ENCODE data around the gene CNOT6. TPM values are rescaled to one million over a fixed set of nuclear protein-coding genes. Genes with fewer than 3 reads are reported as not detected.
A peak's percentile ranks its signal among the peaks of the same experiment; 100 is the strongest.

CNOT6 gene
- total RNA-seq, 1 donor from 2014 or later = 41.7 TPM

DNA sequence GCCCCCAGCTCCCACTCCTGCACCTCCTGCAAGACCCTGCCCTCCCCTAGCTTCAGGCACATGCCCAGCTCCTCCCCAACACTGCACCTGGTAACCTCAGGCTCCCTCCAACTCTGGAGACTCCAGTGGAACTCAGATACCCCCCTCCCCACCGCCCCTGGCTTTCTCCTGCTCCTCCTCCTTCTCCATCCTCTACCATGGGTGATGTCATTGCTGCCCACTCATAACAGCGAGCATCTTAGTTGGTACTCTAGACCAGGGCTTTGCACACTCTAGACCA lies 24.7 kb upstream of the CNOT6 start:
- Mint-ChIP-seq H3K9me3 (ENCODE audit: unreplicated experiment) (peaks cover 2% of the 10 kb centered on the region), H3K4me1 (ENCODE audit: low read depth, unreplicated experiment) (peaks cover 2% of the 10 kb centered on the region), H3K27me3 (ENCODE audit: low read depth, unreplicated experiment) (peaks cover 43% of the 10 kb centered on the region), H3K4me3 (ENCODE audit: unreplicated experiment) (no peak overlapping the region), H3K27ac (ENCODE audit: unreplicated experiment) (no peak overlapping the region), H3K36me3 (ENCODE audit: low read depth, unreplicated experiment) (no peaks in the 10 kb centered on the region)
- H3K4me2 ChIP-seq (ENCODE audit: low read length) = no peak overlapping the region
- no peaks in the 10 kb centered on the region for H4K20me1 ChIP-seq (ENCODE audit: insufficient read depth, low read length)
- H3K9me3 ChIP-seq (ENCODE audit: insufficient read depth, low read depth, low read length) = no peaks in the 10 kb centered on the region
- FAIRE-seq (no peak), DNase-seq (ENCODE audit: low read depth) (no peak)
- no peaks in the 10 kb centered on the region for H3K79me2 ChIP-seq (ENCODE audit: insufficient read depth, low read length)
- no peak overlapping the region for H3K9ac ChIP-seq (ENCODE audit: low read length)
- no peak overlapping the region for H2AFZ ChIP-seq (ENCODE audit: low read depth, low read length)
- TF ChIP-seq CTCF (IDR thresholded peaks at IDR 0.05; ENCODE audit: insufficient read depth, low read depth, low read length) (no peak), EZH2 (IDR thresholded peaks at IDR 0.05; ENCODE audit: insufficient read depth, low read length) (no peak)
- H3K4me1 ChIP-seq (ENCODE audit: insufficient read depth, low read length) = no peaks in the 10 kb centered on the region
- H3K27ac ChIP-seq (ENCODE audit: low read depth, low read length) = no peak overlapping the region
- no peaks in the 10 kb centered on the region for H3K36me3 ChIP-seq (ENCODE audit: insufficient read depth, low read length)
- H3K27me3 ChIP-seq (ENCODE audit: insufficient read depth, low read length) = no peaks in the 10 kb centered on the region
- no peak overlapping the region for H3K4me3 ChIP-seq (ENCODE audit: insufficient read depth, low read depth, low read length)

DNA sequence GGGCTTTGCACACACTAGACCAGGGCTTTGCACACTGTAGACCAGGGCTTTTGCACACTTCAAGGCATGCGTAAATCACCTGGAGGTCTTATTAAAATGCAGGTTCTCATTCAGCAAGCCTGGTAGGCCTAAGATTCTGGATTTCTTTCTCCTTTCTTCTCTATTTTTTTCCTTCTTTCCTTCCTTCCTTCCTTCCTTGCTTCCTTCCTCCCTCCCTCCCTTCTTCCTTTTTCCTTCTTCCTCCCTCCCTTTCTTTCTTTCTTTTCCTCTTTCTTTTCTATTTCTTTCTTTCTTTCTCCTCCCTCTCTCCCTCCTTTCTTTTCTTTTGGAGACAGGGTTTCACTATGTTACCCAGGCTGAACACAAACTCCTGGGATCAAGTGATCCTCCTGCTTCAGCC lies 24.3 kb upstream of the CNOT6 start:
- Mint-ChIP-seq H3K27me3 (ENCODE audit: low read depth, unreplicated experiment) (peaks cover 43% of the 10 kb centered on the region), H3K4me1 (ENCODE audit: low read depth, unreplicated experiment) (peaks cover 2% of the 10 kb centered on the region), H3K36me3 (ENCODE audit: low read depth, unreplicated experiment) (no peaks in the 10 kb centered on the region), H3K27ac (ENCODE audit: unreplicated experiment) (no peak overlapping the region), H3K4me3 (ENCODE audit: unreplicated experiment) (peak overlapping the region; percentile 28), H3K9me3 (ENCODE audit: unreplicated experiment) (no peaks in the 10 kb centered on the region)
- Histone ChIP-seq H3K4me1 (ENCODE audit: insufficient read depth, low read length) (no peaks in the 10 kb centered on the region), H4K20me1 (ENCODE audit: insufficient read depth, low read length) (no peaks in the 10 kb centered on the region), H3K9ac (ENCODE audit: low read length) (no peak overlapping the region), H3K27me3 (ENCODE audit: insufficient read depth, low read length) (no peaks in the 10 kb centered on the region), H2AFZ (ENCODE audit: low read depth, low read length) (no peak overlapping the region), H3K9me3 (ENCODE audit: insufficient read depth, low read depth, low read length) (no peaks in the 10 kb centered on the region), H3K79me2 (ENCODE audit: insufficient read depth, low read length) (no peaks in the 10 kb centered on the region), H3K27ac (ENCODE audit: low read depth, low read length) (no peak overlapping the region), H3K36me3 (ENCODE audit: insufficient read depth, low read length) (no peaks in the 10 kb centered on the region), H3K4me2 (ENCODE audit: low read length) (no peak overlapping the region), H3K4me3 (ENCODE audit: insufficient read depth, low read depth, low read length) (no peak overlapping the region)
- no peak for TF ChIP-seq CTCF (IDR thresholded peaks at IDR 0.05; ENCODE audit: insufficient read depth, low read depth, low read length)
- no peak for DNase-seq (ENCODE audit: low read depth)
- no peak for FAIRE-seq

GRCh38 chr5:180470361-180470760 lies 23.8 kb upstream of the CNOT6 start:
- H3K4me3 ChIP-seq (ENCODE audit: insufficient read depth, low read depth, low read length) = no peak overlapping the region
- H3K36me3 ChIP-seq (ENCODE audit: insufficient read depth, low read length) = no peaks in the 10 kb centered on the region
- no peak for FAIRE-seq
- no peak overlapping the region for H3K9ac ChIP-seq (ENCODE audit: low read length)
- peaks cover 43% of the 10 kb centered on the region for H3K27me3 Mint-ChIP-seq (ENCODE audit: low read depth, unreplicated experiment)
- no peaks in the 10 kb centered on the region for H3K79me2 ChIP-seq (ENCODE audit: insufficient read depth, low read length)
- no peaks in the 10 kb centered on the region for H3K9me3 ChIP-seq (ENCODE audit: insufficient read depth, low read depth, low read length)
- H3K4me3 Mint-ChIP-seq (ENCODE audit: unreplicated experiment) = no peak overlapping the region
- H3K4me2 ChIP-seq (ENCODE audit: low read length) = no peak overlapping the region
- H2AFZ ChIP-seq (ENCODE audit: low read depth, low read length) = no peak overlapping the region
- H3K4me1 Mint-ChIP-seq (ENCODE audit: low read depth, unreplicated experiment) = peaks cover 2% of the 10 kb centered on the region
- no peaks in the 10 kb centered on the region for H3K9me3 Mint-ChIP-seq (ENCODE audit: unreplicated experiment)
- H3K27ac ChIP-seq (ENCODE audit: low read depth, low read length) = no peak overlapping the region
- no peaks in the 10 kb centered on the region for H3K27me3 ChIP-seq (ENCODE audit: insufficient read depth, low read length)
- no peaks in the 10 kb centered on the region for H3K4me1 ChIP-seq (ENCODE audit: insufficient read depth, low read length)
- H3K27ac Mint-ChIP-seq (ENCODE audit: unreplicated experiment) = no peak overlapping the region
- no peak for TF ChIP-seq CTCF (IDR thresholded peaks at IDR 0.05; ENCODE audit: insufficient read depth, low read depth, low read length)
- TF ChIP-seq EZH2 (IDR thresholded peaks at IDR 0.05; ENCODE audit: insufficient read depth, low read length) = no peak
- H3K36me3 Mint-ChIP-seq (ENCODE audit: low read depth, unreplicated experiment) = no peaks in the 10 kb centered on the region
- DNase-seq (ENCODE audit: low read depth) = no peak
- no peaks in the 10 kb centered on the region for H4K20me1 ChIP-seq (ENCODE audit: insufficient read depth, low read length)
